Astrocyte of the spinal cord (primary cell): ENCODE data around the gene CYTH1.

Experiments used
- DNase-seq: peaks from one replicate; pipeline ENCODE4 v3.0.0; 2011; ENCODE audit warnings: low read depth, low spot score
- H3K4me3 ChIP-seq: 2 replicates; pipeline ENCODE4 v1.5.1; 2011; ENCODE audit warnings: low read depth, mild to moderate bottlenecking, low read length, moderate library complexity
- in situ Hi-C: cut with HindIII; loops from 2 replicates; pipeline ENCODE4 v1.10.0; 2017; ENCODE audit warnings: low sequenced_read_pairs
- TF ChIP-seq, protein P1 (sequence below): IDR thresholded peaks from 2 replicates; pipeline ENCODE4 v1.5.1; 2012; ENCODE audit warnings: low read depth, mild to moderate bottlenecking, low read length, inconsistent platforms

The CYTH1 gene

DNA sequence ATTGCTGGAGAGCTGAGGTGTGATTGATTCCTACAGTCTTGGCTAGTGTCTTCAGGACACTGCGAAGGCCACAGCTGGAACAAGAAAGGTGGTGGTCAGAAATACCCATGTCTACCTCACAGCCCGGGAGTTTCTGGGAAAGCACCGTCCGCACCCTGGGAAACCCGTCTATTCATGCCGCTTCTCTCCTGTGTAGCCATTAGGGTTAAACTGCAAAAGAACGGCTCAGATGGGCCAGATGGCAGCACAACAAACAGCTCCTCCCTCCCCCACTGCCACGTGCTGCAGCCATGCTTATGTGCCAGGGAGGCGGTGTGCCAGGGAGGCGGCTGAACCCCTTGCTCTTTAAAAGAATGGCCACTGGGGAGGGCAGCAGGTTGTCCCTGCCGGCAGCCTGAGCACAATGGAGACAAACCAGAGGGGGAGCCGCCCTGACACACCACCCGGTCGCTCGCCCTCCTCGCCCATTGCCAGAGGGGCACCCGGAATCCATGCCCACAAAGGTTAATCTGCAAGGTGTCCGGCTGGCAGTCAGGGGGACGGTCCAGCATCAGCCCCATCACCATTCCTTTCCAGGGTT, 65.2 kb downstream of the CYTH1 start:
- TF ChIP-seq, protein P1, sequence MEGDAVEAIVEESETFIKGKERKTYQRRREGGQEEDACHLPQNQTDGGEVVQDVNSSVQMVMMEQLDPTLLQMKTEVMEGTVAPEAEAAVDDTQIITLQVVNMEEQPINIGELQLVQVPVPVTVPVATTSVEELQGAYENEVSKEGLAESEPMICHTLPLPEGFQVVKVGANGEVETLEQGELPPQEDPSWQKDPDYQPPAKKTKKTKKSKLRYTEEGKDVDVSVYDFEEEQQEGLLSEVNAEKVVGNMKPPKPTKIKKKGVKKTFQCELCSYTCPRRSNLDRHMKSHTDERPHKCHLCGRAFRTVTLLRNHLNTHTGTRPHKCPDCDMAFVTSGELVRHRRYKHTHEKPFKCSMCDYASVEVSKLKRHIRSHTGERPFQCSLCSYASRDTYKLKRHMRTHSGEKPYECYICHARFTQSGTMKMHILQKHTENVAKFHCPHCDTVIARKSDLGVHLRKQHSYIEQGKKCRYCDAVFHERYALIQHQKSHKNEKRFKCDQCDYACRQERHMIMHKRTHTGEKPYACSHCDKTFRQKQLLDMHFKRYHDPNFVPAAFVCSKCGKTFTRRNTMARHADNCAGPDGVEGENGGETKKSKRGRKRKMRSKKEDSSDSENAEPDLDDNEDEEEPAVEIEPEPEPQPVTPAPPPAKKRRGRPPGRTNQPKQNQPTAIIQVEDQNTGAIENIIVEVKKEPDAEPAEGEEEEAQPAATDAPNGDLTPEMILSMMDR, result no peak
- peak; percentile 31 for DNase-seq
- H3K4me3 ChIP-seq, result peak overlapping the region; percentile 41
- in situ Hi-C loops, result no loop called here

DNA sequence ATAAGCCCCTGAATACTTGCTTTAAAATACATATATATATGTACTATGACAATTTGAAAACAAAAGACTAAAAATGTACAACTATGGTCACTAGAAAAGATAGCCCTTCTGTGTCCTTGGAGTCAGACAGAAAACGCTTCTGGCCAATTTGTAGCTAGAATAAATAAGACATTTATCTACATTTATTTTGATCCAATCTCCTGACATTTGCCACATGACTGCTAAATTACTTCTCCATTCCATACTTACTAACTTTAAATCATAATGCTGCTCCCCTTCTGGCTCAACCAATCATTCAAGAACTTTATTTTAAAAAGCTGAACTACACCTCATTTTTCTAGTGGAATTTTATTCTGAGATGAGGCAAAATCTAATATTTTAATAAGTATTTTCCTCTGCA, 65.8 kb downstream of the CYTH1 start:
- DNase-seq, result no peak
- no peak overlapping the region for H3K4me3 ChIP-seq
- in situ Hi-C loops, result no loop called here

DNA sequence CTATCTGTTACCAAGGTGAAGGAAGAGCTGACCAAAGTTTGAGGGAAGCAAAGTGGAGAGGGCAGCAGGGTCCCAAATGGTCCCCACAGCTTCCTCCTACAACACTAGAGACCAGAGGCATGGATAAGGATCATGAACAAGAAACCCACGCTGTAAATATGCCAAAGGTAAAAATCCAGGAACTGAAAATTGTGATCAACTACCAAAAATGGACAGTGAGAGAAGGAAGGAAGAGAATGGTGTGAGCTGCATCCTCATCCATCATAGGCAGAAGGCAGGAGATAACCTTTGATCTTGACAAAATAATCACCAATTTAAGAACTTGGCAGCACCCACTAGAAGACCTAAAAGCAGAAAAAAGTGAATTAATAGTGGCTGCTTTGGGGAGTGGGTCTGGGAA, 66.2 kb downstream of the CYTH1 start:
- H3K4me3 ChIP-seq, result no peak overlapping the region

More for the DNA sequence above, 65.8 kb downstream of the CYTH1 start:
- TF ChIP-seq, protein P1, result no peak

DNA sequence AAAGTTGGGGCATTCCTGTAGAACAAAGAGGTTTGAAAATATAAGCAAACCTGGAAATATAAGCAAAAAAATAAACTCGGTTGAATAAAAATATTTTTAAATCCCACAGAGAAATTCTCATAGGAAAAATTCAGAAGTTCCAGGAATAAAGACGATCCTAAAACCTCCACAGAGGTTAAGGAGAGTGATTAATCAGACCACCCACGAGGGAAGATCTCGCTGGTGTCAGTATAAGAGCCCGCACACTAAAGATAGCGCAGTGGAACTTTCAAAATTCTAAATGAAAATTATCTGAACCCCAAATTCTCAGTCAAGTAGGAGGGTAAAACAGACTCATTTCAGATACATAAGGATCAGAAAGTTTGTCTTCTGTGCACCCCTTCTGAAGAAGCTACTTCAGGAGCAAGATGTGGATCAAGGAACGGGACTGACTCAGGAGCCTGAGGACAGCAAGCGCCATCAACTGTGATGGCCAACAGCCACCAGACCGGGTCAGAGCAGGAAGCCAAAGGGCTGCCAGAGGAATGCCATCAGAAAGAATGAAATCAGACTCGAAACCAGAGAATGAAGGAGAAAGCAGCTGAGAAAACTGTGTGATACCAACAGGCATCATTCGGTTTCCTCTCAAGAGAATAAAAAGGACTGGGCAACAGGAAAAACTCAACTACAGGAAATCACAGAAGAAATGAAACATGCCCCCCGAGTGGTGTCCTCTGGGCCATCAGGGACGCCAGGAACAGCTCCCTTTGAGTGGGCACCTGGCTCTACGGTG, 66.9 kb downstream of the CYTH1 start:
- H3K4me3 ChIP-seq, result no peak overlapping the region
- in situ Hi-C loops, result no loop called here
- TF ChIP-seq, protein P1, result no peak
- no peak for DNase-seq

More for the DNA sequence above, 66.2 kb downstream of the CYTH1 start:
- in situ Hi-C loops, result no loop called here
- DNase-seq, result no peak
- TF ChIP-seq, protein P1, result no peak

DNA sequence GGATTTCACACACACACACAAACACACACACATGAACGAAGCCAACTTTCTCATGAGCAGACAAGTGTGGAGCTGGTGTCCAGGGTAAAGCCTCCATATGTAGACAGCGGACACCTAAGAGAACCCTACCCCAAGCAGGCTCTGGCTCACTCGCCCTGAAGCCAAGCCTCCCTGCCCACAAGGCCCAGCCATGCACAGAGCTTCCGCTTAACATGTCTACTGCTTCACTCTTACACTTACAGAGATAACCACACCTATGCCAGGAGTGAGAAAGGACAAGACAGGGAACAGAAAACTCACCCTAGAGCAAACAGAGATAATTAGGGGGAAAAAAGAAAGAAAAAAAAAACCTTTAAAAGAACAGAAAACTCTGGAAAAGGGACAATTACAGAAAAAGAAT, 67.5 kb downstream of the CYTH1 start:
- no peak for DNase-seq
- in situ Hi-C loops, result no loop called here
- TF ChIP-seq, protein P1, result no peak
- H3K4me3 ChIP-seq, result no peak overlapping the region

DNA sequence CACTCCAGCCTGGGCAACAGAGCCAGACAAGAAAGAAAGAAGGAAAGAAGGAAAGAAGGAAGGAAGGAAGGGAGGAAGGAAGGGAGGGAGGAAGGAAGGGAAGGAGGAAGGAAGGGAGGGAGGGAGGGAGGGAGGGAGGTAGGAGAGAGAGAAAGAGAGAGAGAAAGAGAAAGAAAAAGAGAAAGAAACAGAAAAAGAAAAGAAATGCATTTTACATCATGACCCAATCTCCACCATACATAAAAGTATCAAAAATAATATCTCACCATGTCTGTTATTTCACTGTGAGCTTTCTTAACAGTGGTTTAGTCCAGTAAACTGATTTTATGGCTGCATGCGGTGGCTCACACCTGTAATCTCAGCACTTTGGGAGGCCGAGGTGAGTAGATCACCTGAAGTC, 70.0 kb downstream of the CYTH1 start:
- TF ChIP-seq, protein P1, result no peak
- in situ Hi-C loops, result no loop called here
- DNase-seq, result no peak
- H3K4me3 ChIP-seq, result no peak overlapping the region
